GM12801 (cell line): ENCODE data around the gene C11orf42.

ENCODE experiments used
- CTCF ChIP-seq: IDR thresholded peaks from one replicate; pipeline ENCODE4 v1.5.1; 2011; ENCODE audit warnings: control low read depth; ENCODE audit not compliant: insufficient read length; ENCODE audit errors: extremely low read depth

C11orf42 gene

GRCh38 chr11:6258571-6259081 is 53.3 kb downstream of the C11orf42 start:
- TF ChIP-seq CTCF, result no peak

DNA sequence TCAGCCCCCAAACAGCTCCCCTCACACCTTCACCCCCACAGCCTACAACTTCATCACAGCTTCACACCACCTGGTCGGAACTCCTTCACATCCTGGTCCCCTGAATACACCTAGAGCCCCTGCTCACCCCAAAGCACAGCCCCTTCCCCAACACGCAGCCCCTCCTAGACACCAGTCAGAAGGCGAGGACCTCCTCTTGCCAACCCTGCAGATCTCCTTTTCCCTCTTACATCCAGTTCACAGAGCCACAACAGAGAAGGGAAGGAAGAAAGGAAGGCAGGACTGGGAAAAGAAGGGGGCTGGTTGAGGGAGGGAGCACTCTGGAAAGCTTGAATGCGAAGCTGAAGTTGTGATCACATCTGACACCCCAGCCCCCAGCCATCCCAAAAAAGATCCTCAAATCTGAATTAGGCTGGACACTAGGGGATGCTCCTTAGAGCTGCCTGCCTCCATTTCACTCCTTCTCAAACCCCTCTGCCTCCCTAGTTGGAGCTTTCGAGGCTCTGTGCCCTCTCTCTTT is 54.9 kb downstream of the C11orf42 start:
- no peak for TF ChIP-seq CTCF
